ENCODE data around the gene SMDT1.

DNA sequence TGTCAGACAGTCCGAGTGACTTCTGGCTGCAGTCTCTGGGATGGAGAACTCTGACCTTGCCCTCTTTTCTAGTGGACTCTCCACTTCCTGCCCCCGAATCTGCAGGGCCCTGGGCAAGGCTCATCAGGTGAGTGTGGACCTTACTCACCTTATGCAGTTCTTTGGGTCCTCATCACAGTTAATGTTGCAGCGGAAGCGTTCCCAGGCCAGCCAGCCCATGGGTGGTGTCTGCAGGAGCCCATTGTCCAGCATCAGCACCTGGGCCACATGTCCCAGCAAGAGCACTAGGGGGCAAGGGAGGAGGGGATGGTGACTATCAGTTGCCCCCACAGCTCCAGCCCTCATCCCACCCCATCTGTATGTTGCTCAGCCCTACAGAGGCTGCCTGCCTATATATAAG is 11.2 kb upstream of the SMDT1 start:
- no peak for TF ChIP-seq POLR2AphosphoS5 (IDR thresholded peaks at IDR 0.05; ENCODE audit: borderline replicate concordance, low read depth, low read length)
- TF ChIP-seq FOXP2 (optimal IDR thresholded peaks at IDR 0.05; ENCODE audit: control extremely low read depth, extremely low read length, insufficient read depth), result no peak
- TF ChIP-seq EZH2 (IDR thresholded peaks at IDR 0.05), result no peak
